ENCODE results near the gene TTYH3.

Gene TTYH3

DNA sequence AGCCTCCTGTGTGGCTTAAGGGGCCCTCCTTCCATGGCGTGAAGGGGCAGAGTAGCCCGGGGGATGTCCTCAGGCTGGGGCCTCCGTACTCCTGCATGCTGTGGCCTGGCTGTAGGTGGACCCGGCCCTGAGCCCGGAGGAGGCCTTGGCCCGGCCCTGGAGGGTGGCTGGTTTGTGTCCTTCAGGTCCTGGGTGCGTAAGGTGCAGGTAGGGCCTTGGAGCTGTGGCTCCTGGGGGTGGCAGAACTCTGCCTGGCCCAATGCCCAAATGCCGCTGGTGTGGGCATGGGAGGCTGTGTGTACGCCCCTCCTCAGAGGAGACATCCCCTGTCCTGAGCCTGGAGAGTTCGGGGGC, 29.3 kb downstream of the TTYH3 start:
- Histone ChIP-seq H3K4me3 (ENCODE audit: extremely low read depth, insufficient read depth, low read length, poor library complexity, severe bottlenecking) (no peak overlapping the region), H3K9me3 (ENCODE audit: control insufficient read depth, low read length) (no peaks in the 10 kb centered on the region), H3K4me1 (ENCODE audit: control insufficient read depth, insufficient read depth, low read length, poor library complexity, severe bottlenecking) (no peaks in the 10 kb centered on the region), H3K36me3 (ENCODE audit: control insufficient read depth, insufficient read depth, low read length) (peaks cover 68% of the 10 kb centered on the region), H3K27ac (ENCODE audit: low read depth, low read length, severe bottlenecking) (no peak overlapping the region)
- WGBS, 2 experiments (ENCODE audit: insufficient coverage in 2 of 2) = 94 to 98% methylated on average over 6 to 10 of the region's 10 CpGs

DNA sequence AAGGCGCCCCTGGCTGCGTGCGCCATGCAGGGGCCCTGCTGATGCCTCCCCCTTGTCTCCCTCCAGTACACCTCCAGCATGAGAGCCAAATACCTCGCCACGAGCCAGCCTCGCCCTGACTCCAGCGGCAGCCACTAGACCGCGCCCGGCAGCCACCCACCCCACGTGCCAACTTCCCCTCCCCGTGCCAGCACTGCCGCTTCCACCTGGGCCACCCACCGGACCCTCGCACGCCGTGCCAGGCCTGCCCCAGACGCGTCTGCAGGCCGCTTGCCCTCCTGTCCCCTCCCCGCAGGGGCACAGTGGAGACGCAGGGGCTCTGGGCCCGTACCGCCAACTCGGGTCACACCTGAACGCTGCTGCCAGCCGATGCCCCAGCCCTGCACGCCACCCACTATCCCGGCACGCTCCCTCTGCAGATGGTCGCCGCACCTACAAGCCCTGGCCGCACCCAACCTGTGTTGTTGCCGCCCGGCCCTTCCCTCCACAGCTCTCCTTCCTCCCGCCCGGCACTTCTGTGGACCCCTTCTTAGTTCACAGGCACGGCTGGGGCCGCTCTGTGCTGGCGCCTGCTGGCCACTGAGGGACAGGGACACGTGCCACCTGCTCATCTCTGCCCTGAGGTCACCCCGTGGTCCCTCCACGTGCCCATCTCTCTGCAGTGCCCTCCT, 30.0 kb downstream of the TTYH3 start:
- Histone ChIP-seq H3K9me3 (ENCODE audit: control insufficient read depth, low read length) (no peaks in the 10 kb centered on the region), H3K4me1 (ENCODE audit: control insufficient read depth, insufficient read depth, low read length, poor library complexity, severe bottlenecking) (no peaks in the 10 kb centered on the region), H3K36me3 (ENCODE audit: control insufficient read depth, insufficient read depth, low read length) (peaks cover 61% of the 10 kb centered on the region), H3K27ac (ENCODE audit: low read depth, low read length, severe bottlenecking) (no peak overlapping the region), H3K4me3 (ENCODE audit: extremely low read depth, insufficient read depth, low read length, poor library complexity, severe bottlenecking) (no peak overlapping the region)
- 95 to 96% methylated on average over 34 to 40 of the region's 43 CpGs for WGBS, 2 experiments (ENCODE audit: insufficient coverage in 2 of 2)

DNA sequence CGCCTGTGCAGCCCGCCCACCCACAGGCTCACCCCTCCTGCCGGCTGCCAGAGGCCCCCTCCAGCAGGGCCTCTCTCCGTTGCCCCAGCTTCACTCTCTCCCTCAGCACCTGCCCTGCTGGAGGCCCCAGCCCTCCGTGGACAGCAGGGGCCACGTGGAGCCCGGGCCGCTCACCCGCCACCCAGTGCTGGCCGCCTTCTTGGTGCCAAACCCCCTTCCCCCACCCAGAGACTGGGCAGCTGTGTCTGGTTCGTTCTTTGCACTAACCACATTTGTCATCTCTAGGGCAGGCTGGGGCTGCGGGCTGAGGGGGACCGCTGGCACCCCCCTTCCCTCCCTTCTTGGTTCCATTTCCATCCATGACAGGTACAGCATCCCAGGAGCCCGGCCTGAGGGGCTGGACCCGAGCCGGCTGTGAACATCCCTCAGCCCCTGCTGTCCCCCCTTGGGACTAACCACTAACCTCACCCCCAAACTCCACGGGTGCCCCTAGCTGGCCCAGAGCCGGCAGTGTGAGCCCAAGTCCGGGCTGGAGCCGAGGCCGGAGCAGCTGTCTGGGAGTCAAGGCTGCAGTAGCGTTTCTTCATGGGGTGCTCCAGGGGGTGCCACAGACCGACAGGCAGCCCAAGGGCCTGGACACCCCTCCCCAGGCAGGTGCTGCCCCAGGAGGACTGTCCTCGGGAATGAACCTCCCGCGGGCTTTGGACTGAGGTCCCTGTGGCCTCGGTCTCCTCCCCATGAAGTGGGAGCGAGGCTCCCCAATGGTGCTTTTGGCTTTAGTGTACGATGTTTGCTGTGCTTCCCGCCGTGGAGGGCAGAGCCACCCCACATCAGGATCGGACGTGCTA, 30.7 kb downstream of the TTYH3 start:
- 94 to 95% methylated on average over 23 to 29 of the region's 33 CpGs for WGBS, 2 experiments (ENCODE audit: insufficient coverage in 2 of 2)
- H3K27ac ChIP-seq (ENCODE audit: low read depth, low read length, severe bottlenecking) = no peak overlapping the region

DNA sequence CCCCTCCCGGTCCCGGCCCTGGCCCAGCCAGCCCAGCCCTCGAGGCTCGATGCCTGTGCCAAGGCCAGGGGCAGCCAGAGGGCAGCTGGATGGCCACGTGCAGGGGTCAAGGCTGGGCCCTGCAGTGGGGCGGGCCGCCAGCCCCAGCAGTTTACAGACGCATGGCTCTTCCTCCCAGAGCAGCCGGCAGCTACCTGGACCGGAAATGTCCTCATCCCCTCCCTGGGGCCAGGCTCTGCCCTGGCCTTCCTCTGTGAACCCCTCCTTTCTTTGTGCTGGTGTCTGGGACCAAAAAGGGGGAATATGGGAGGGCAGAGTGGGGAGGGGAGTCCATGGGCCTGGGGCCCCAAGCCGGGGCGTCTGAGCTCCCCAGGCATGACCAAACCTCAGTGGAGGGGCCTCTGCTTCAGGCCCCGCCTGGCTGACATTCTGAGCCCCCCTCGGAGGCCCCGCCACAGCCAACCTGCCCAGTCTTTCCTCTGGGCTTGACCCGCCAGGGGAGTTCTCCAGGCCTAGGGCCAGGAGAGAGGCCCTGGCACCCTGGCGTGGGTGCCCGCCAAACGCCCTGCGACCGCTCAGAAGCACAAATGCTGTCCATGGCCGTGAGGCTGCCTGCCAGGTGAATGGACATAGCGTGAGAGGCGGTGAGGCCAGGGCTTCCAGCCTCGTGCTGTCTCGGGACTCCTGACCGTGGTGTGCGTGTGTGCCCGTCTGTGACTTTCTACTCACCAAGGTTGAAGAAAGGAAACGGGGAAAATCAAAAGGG, 31.5 kb downstream of the TTYH3 start:
- Histone ChIP-seq H3K27ac (ENCODE audit: low read depth, low read length, severe bottlenecking) (no peak overlapping the region), H3K4me3 (ENCODE audit: extremely low read depth, insufficient read depth, low read length, poor library complexity, severe bottlenecking) (no peak overlapping the region), H3K4me1 (ENCODE audit: control insufficient read depth, insufficient read depth, low read length, poor library complexity, severe bottlenecking) (no peaks in the 10 kb centered on the region), H3K36me3 (ENCODE audit: control insufficient read depth, insufficient read depth, low read length) (peaks cover 45% of the 10 kb centered on the region), H3K9me3 (ENCODE audit: control insufficient read depth, low read length) (no peaks in the 10 kb centered on the region)
- 92 to 95% methylated on average over 25 to 28 of the region's 30 CpGs for WGBS, 2 experiments (ENCODE audit: insufficient coverage in 2 of 2)

More for the DNA sequence above, 30.7 kb downstream of the TTYH3 start:
- no peak overlapping the region for H3K4me3 ChIP-seq (ENCODE audit: extremely low read depth, insufficient read depth, low read length, poor library complexity, severe bottlenecking)
- no peaks in the 10 kb centered on the region for H3K4me1 ChIP-seq (ENCODE audit: control insufficient read depth, insufficient read depth, low read length, poor library complexity, severe bottlenecking)
- H3K9me3 ChIP-seq (ENCODE audit: control insufficient read depth, low read length) = no peaks in the 10 kb centered on the region
- H3K36me3 ChIP-seq (ENCODE audit: control insufficient read depth, insufficient read depth, low read length) = peaks cover 54% of the 10 kb centered on the region

DNA sequence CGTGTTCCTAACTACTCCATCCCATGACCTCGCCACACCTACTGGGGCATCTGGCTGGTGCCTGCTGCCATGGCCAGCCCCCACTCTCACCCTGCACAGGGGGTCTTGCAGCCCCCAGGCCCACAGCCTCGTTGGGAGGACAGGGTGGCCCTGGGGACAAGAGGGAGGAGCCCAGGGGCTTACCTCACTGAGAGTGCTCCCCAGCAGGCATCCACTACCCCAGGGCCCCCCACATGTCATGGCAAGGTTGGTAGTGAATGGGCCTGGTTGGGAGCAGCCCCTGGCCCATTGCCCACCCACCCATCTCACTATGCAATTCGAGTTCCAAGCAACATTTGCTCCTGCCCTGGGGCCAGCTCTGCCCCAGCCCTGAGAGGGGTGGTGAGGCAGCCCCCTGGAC, 32.2 kb downstream of the TTYH3 start:
- 83 to 100% methylated on average over 2 of the region's 4 CpGs for WGBS, 2 experiments (ENCODE audit: insufficient coverage in 2 of 2)
- Histone ChIP-seq H3K9me3 (ENCODE audit: control insufficient read depth, low read length) (no peaks in the 10 kb centered on the region), H3K4me1 (ENCODE audit: control insufficient read depth, insufficient read depth, low read length, poor library complexity, severe bottlenecking) (no peaks in the 10 kb centered on the region), H3K27ac (ENCODE audit: low read depth, low read length, severe bottlenecking) (no peak overlapping the region), H3K36me3 (ENCODE audit: control insufficient read depth, insufficient read depth, low read length) (peaks cover 39% of the 10 kb centered on the region), H3K4me3 (ENCODE audit: extremely low read depth, insufficient read depth, low read length, poor library complexity, severe bottlenecking) (no peak overlapping the region)

DNA sequence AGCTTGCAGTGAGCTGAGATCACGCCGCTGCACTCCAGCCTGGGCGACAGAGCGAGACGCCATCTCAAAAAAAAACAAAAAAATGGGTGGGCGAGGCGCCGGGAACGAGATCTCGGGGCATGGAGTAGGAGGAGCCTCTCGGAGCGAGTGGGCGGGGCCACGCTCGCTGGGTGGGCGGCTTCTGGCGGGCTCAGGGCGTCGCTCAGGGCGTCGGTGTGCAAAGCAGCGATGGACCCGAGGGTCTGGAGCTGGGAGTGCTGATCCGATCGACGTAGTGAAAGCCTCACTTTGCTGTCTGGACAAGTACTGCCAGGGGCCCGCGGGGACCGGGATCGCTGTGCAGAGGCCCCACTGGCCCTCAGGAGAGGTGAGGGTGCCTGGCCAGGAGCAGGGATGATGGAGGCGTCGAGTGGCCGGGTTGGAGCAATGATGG, 33.6 kb downstream of the TTYH3 start:
- H3K4me1 ChIP-seq (ENCODE audit: control insufficient read depth, insufficient read depth, low read length, poor library complexity, severe bottlenecking) = no peaks in the 10 kb centered on the region
- H3K9me3 ChIP-seq (ENCODE audit: control insufficient read depth, low read length) = no peaks in the 10 kb centered on the region
- 94 to 96% methylated on average over 24 to 33 of the region's 33 CpGs for WGBS, 2 experiments (ENCODE audit: insufficient coverage in 2 of 2)
- H3K4me3 ChIP-seq (ENCODE audit: extremely low read depth, insufficient read depth, low read length, poor library complexity, severe bottlenecking) = no peak overlapping the region
- no peak overlapping the region for H3K27ac ChIP-seq (ENCODE audit: low read depth, low read length, severe bottlenecking)
- H3K36me3 ChIP-seq (ENCODE audit: control insufficient read depth, insufficient read depth, low read length) = peaks cover 26% of the 10 kb centered on the region

DNA sequence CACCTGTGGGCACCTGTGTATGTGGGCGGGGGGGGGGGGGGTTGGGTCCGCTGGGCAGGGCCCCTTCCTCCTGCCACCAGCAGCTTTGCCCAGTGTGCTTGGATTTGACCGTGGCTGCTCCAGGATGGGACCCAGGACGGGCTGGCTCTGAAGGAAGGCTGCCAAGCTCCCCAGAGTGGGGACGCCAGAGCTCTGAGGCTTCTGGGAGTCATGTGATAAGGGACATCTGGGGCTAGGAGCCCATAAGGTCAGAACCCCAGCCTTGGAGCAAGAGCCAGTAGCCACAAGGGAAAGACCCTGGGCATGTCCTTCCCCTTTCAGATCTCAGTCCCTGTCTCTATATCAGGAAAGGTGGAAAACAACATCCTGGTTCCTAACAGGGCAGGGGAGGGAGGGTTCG, 34.4 kb downstream of the TTYH3 start:
- Histone ChIP-seq H3K27ac (ENCODE audit: low read depth, low read length, severe bottlenecking) (no peak overlapping the region), H3K4me3 (ENCODE audit: extremely low read depth, insufficient read depth, low read length, poor library complexity, severe bottlenecking) (no peak overlapping the region), H3K4me1 (ENCODE audit: control insufficient read depth, insufficient read depth, low read length, poor library complexity, severe bottlenecking) (no peaks in the 10 kb centered on the region), H3K36me3 (ENCODE audit: control insufficient read depth, insufficient read depth, low read length) (peaks cover 21% of the 10 kb centered on the region), H3K9me3 (ENCODE audit: control insufficient read depth, low read length) (no peaks in the 10 kb centered on the region)
- WGBS, 2 experiments (ENCODE audit: insufficient coverage in 2 of 2) = 85 to 93% methylated on average over 3 of the region's 6 CpGs

DNA sequence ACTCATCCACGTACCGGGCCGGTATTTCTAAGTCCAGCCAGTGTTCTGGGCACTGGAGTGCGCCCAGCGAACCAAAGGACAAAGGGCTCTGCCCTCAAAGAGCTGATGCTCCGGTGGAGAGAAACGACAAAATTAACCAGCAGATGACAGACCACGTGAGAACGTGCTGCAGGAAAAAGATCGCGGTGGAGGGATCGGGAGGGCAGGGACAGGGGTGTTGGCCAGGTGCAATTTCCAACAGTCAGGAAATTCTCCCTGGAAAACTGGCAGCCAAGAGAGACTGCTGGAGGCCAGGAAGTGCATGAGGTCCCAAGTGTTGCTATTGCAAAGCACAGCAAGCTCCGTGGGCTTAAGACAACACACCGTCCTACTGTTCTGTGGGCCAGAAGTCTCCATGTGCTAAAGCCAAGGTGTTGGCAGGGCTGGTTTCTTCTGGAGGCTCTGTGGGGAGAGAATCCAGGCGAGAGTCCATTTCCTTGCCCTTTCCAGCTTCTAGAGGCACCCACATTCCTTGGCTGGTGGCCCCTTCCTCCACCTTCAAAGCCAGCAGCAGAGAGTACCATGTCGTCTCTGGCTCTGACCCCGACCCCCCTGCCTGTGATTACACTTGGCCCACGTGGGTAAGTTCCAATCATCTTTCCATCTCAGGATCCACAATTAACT, 34.9 kb downstream of the TTYH3 start:
- Histone ChIP-seq H3K9me3 (ENCODE audit: control insufficient read depth, low read length) (no peaks in the 10 kb centered on the region), H3K4me1 (ENCODE audit: control insufficient read depth, insufficient read depth, low read length, poor library complexity, severe bottlenecking) (no peaks in the 10 kb centered on the region), H3K4me3 (ENCODE audit: extremely low read depth, insufficient read depth, low read length, poor library complexity, severe bottlenecking) (no peak overlapping the region), H3K27ac (ENCODE audit: low read depth, low read length, severe bottlenecking) (no peak overlapping the region), H3K36me3 (ENCODE audit: control insufficient read depth, insufficient read depth, low read length) (peaks cover 15% of the 10 kb centered on the region)
- WGBS, 2 experiments (ENCODE audit: insufficient coverage in 2 of 2) = 88 to 93% methylated on average over 16 to 17 of the region's 18 CpGs

DNA sequence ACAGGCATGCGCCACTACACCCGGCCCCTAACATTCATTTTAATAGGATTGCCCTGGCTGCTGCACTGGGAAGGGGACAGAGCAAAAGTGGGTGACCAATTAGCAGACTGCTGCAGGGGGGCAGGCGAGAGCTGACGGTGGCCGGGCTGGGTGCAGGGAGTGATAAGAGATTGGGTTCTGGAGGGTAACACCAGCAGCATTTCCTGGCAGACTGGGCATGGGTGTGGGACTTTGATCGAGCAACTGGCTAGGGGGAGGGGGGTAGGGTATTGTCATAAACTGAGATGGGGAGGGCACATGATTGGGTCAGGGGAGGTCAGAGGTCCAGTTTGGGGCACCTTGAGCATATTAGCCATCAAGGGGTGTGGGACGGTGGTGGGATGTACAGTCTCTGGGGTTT, 36.1 kb downstream of the TTYH3 start:
- Histone ChIP-seq H3K27ac (ENCODE audit: low read depth, low read length, severe bottlenecking) (no peak overlapping the region), H3K36me3 (ENCODE audit: control insufficient read depth, insufficient read depth, low read length) (peaks cover 10% of the 10 kb centered on the region), H3K4me1 (ENCODE audit: control insufficient read depth, insufficient read depth, low read length, poor library complexity, severe bottlenecking) (no peaks in the 10 kb centered on the region), H3K9me3 (ENCODE audit: control insufficient read depth, low read length) (no peaks in the 10 kb centered on the region), H3K4me3 (ENCODE audit: extremely low read depth, insufficient read depth, low read length, poor library complexity, severe bottlenecking) (no peak overlapping the region)
- WGBS, 2 experiments (ENCODE audit: insufficient coverage in 2 of 2) = 93 to 95% methylated on average over 4 to 7 of the region's 7 CpGs

DNA sequence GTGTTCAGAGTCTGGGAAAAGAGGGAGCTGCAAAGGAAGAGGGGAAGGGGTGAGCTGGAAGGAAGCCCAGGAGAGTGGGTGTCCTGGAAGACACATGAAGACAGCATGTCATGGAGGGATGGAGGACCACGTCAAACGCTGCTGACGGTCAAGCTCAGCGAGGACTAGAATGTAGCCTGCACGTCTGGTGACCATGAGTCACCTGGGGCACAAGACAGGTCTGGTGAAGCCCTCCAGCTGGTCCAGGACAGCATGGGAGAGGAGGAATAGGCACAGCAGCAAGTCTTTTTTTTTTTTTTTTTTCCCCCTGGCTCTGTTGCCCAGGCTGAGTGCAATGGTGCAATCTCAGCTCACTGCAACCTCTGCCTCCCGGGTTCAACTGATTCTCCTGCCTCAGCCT, 36.6 kb downstream of the TTYH3 start:
- WGBS, 2 experiments (ENCODE audit: insufficient coverage in 2 of 2) = 87 to 95% methylated on average over 6 of the region's 6 CpGs
- no peak overlapping the region for H3K27ac ChIP-seq (ENCODE audit: low read depth, low read length, severe bottlenecking)
- no peaks in the 10 kb centered on the region for H3K4me1 ChIP-seq (ENCODE audit: control insufficient read depth, insufficient read depth, low read length, poor library complexity, severe bottlenecking)

More for the DNA sequence above, 36.6 kb downstream of the TTYH3 start:
- Histone ChIP-seq H3K4me3 (ENCODE audit: extremely low read depth, insufficient read depth, low read length, poor library complexity, severe bottlenecking) (no peak overlapping the region), H3K9me3 (ENCODE audit: control insufficient read depth, low read length) (no peaks in the 10 kb centered on the region), H3K36me3 (ENCODE audit: control insufficient read depth, insufficient read depth, low read length) (peaks cover 6% of the 10 kb centered on the region)

Data from mesodermal cell (in vitro differentiated cells).